Endothelial cell of umbilical vein (primary cell): ENCODE measurements around the gene FAM98B. TPM values are rescaled to one million over a fixed set of nuclear protein-coding genes. Genes with fewer than 3 reads are reported as not detected.

ENCODE experiments used
- BruUV-seq: library from RNA; stranded (reverse); fragments of 400-500 nt; replicated peaks from 2 replicates; lab custom pipeline; 2021; lab: Mats Ljungman, UMichigan
- CTCF ChIA-PET: fragments of 300-600, 350-600 bp; sonication (Branson Sonifier 250); formaldehyde crosslinking; loops from one replicate; lab custom pipeline; 2021; ENCODE audit warnings: antibody characterized with exemption, inconsistent platforms; lab: Charles Lee
- POLR2A ChIA-PET: fragments of 300-600, 350-600 bp; sonication (Branson Sonifier 250); formaldehyde crosslinking; loops from one replicate; lab custom pipeline; 2021; ENCODE audit warnings: antibody characterized with exemption, inconsistent platforms; lab: Charles Lee
- DNase-seq: peaks from one replicate; pipeline ENCODE4 v3.0.0-alpha.2; 2011; ENCODE audit warnings: low read depth, low spot score
- FAIRE-seq: peaks from 2 replicates; lab custom pipeline; 2011; peaks lifted over from hg19 to GRCh38; lab: Jason Lieb, UNC
- H2AFZ ChIP-seq: 2 replicates; pipeline ENCODE4 v1.6.0; 2012; ENCODE audit warnings: low read depth, low read length, control low read depth, inconsistent platforms
- H3K27ac ChIP-seq: 2 replicates; pipeline ENCODE4 v1.5.1; 2011; ENCODE audit warnings: low read depth, mild to moderate bottlenecking, control low read depth, low read length, moderate library complexity; ENCODE audit not compliant: insufficient read depth
- H3K27me3 ChIP-seq, 2 experiments: 2 replicates each; pipeline versions ENCODE4 v1.6.0 to v1.6.1; 2011; ENCODE audit warnings: low read length in 2 of 2, mixed read lengths in 1 of 2; ENCODE audit not compliant: control insufficient read depth in 2 of 2, insufficient read depth in 2 of 2
- H3K36me3 ChIP-seq, 2 experiments: 2 replicates in 1 of 2; 3 replicates in 1 of 2; pipeline ENCODE4 v1.5.1; 2011; ENCODE audit warnings: low read length in 2 of 2, mild to moderate bottlenecking in 1 of 2, moderate library complexity in 1 of 2; ENCODE audit not compliant: control insufficient read depth in 2 of 2, insufficient read depth in 2 of 2; ENCODE audit errors: extremely low read depth in 1 of 2
- H3K4me1 ChIP-seq: 3 replicates; pipeline ENCODE4 v1.5.1; 2011; ENCODE audit warnings: mild to moderate bottlenecking, low read length; ENCODE audit not compliant: control insufficient read depth, insufficient read depth; ENCODE audit errors: extremely low read depth
- H3K4me2 ChIP-seq: 2 replicates; pipeline ENCODE4 v1.6.1; 2011; ENCODE audit warnings: low read length, control low read depth, mixed read lengths; ENCODE audit not compliant: insufficient read depth
- H3K4me3 ChIP-seq, 3 experiments: fragments of 200-600 bp in 1 of 3; sonication (generic), shearing (Covaris generic) in 1 of 3; replicated peaks in 1 of 3; 2 replicates each; pipeline ENCODE4 v1.5.1; 2011 to 2016; ENCODE audit warnings: control low read depth in 3 of 3, low read length in 3 of 3, mild to moderate bottlenecking in 2 of 3, inconsistent platforms in 1 of 3, low read depth in 1 of 3, moderate library complexity in 1 of 3; ENCODE audit not compliant: insufficient read depth in 1 of 3
- H3K79me2 ChIP-seq: 2 replicates; pipeline ENCODE4 v1.6.0; 2012; ENCODE audit warnings: low read length, inconsistent platforms; ENCODE audit not compliant: control insufficient read depth, insufficient read depth
- H3K9ac ChIP-seq: replicated peaks from 2 replicates; pipeline ENCODE3; 2011; ENCODE audit warnings: low read length, control low read depth; ENCODE audit not compliant: insufficient read depth; ENCODE audit errors: extremely low read depth
- H3K9me1 ChIP-seq: replicated peaks from 3 replicates; pipeline ENCODE4 v1.6.0; 2011; ENCODE audit warnings: mild to moderate bottlenecking, low read length; ENCODE audit not compliant: control insufficient read depth, insufficient read depth; ENCODE audit errors: extremely low read depth
- H3K9me3 ChIP-seq: replicated peaks from 2 replicates; pipeline ENCODE4 v1.5.1; 2012; ENCODE audit warnings: low read length, inconsistent platforms; ENCODE audit not compliant: control insufficient read depth, insufficient read depth
- H4K20me1 ChIP-seq: replicated peaks from 2 replicates; pipeline ENCODE3; 2011; ENCODE audit warnings: mild to moderate bottlenecking, low read length; ENCODE audit not compliant: control insufficient read depth, insufficient read depth; ENCODE audit errors: extremely low read depth
- CTCF ChIP-seq, 2 donors: IDR thresholded peaks; 1 replicate in 1 of 2; 2 replicates in 1 of 2; pipeline ENCODE4 v1.5.1; 2011; ENCODE audit warnings: low read length in 2 of 2, mild to moderate bottlenecking in 2 of 2, moderate library complexity in 2 of 2, control low read depth in 1 of 2, inconsistent platforms in 1 of 2, low read depth in 1 of 2; ENCODE audit not compliant: insufficient read depth in 1 of 2; ENCODE audit errors: extremely low read depth in 1 of 2
- EZH2 ChIP-seq: IDR thresholded peaks from 2 replicates; pipeline ENCODE4 v1.6.1; 2012; ENCODE audit warnings: borderline replicate concordance, low read depth, mild to moderate bottlenecking, moderate library complexity, low read length, inconsistent platforms; ENCODE audit not compliant: severe bottlenecking
- FOS ChIP-seq: IDR thresholded peaks from 2 replicates; pipeline ENCODE4 v1.6.1; 2011; ENCODE audit warnings: mild to moderate bottlenecking, low read length, moderate library complexity, borderline replicate concordance; ENCODE audit not compliant: insufficient read depth
- GATA2 ChIP-seq: IDR thresholded peaks from 2 replicates; pipeline ENCODE4 v1.7.0; 2011; ENCODE audit warnings: low read depth, mild to moderate bottlenecking, moderate library complexity, mixed read lengths, low read length; ENCODE audit not compliant: insufficient read length, insufficient read depth
- JUN ChIP-seq: IDR thresholded peaks from 2 replicates; pipeline ENCODE4 v1.6.1; 2011; ENCODE audit warnings: borderline replicate concordance, low read depth; ENCODE audit not compliant: insufficient read length, insufficient read depth
- MYC ChIP-seq: IDR thresholded peaks from one replicate; pipeline ENCODE4 v1.6.1; 2011; ENCODE audit warnings: mild to moderate bottlenecking, low read depth, low read length
- POLR2A ChIP-seq: IDR thresholded peaks from 2 replicates; pipeline ENCODE4 v1.6.1; 2012; ENCODE audit warnings: low read depth, mild to moderate bottlenecking, control low read depth, low read length
- POLR2AphosphoS5 ChIP-seq: IDR thresholded peaks from 2 replicates; pipeline ENCODE4 v1.6.1; 2012; ENCODE audit warnings: low read depth, mild to moderate bottlenecking, control low read depth, low read length, moderate library complexity; ENCODE audit not compliant: insufficient read depth
- dilution Hi-C: fragments of 300-500 bp; cut with MboI; formaldehyde crosslinking; loops from one replicate; pipeline ENCODE4 v1.15.0; 2019; ENCODE audit warnings: low sequenced_read_pairs; ENCODE audit not compliant: extremely low pct_ligation_motif_present
- intact Hi-C: fragments of 100-400 bp; cut with micrococcal nuclease; formaldehyde crosslinking; loops from one replicate; pipeline ENCODE4 v1.10.0; 2022
- polyA plus RNA-seq, 4 experiments: library from polyadenylated mRNA; depleted of rRNA in 3 of 4; stranded (reverse) in 3 of 4; unstranded in 1 of 4; fragments of >200 nt; gene quantifications; 2 replicates each; pipeline versions ENCODE4 v1.2.1 to v1.2.3, GENCODE V29; 2011 to 2012; ENCODE audit warnings: missing spikeins in 1 of 4
- total RNA-seq: library from RNA; stranded (reverse); gene quantifications from 2 replicates; pipeline ENCODE4 v1.2.3, GENCODE V29; 2021

The FAM98B gene
- total and polyA plus RNA-seq, 2 donors (not counting 3 experiments of a cell fraction or from before 2014, with no cell fraction given) = 4.2 to 22.3 TPM

DNA sequence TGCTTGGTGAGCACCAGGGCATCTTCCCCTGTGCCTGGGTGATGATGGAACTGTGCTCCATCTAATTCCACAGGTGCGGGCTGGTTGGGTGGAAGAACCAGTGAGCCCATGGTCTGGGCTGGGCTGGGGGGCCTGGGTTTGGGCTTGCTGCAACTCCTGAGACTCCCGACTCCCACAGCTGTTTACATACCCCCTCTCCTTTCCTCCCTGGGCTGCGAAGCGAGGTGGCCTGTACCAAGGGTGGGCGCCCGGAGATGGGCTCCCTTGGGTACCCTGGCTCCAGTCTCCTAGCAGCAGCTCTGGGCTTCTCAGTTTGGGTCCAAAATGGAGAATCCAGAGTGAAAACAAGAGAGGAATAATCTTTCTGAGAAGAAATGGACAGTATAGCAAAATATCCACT is 5.6 kb downstream of the FAM98B start:
- no TSS peak for BruUV-seq
- Histone ChIP-seq H3K9ac (no peak overlapping the region), H2AFZ (no peak overlapping the region), H3K27ac (no peak overlapping the region), H3K27me3 (no peaks in the 10 kb centered on the region), H3K4me2 (no peak overlapping the region), H3K9me1 (no peaks in the 10 kb centered on the region), H3K36me3 (no peaks in the 10 kb centered on the region), H3K9me3 (no peaks in the 10 kb centered on the region), H3K4me1 (peaks cover 19% of the 10 kb centered on the region), H4K20me1 (peaks cover 11% of the 10 kb centered on the region), H3K4me3 (no peak overlapping the region), H3K79me2 (peaks cover 83% of the 10 kb centered on the region)
- dilution Hi-C loops = no loop called here
- intact Hi-C loops = no loop called here
- ChIA-PET POLR2A (no interaction called here), CTCF (interaction anchor here (1.4 to 2.6 kb wide), 2 partner anchors 20 to 104 kb away, joined by 4 to 26 read pairs; no protein-coding TSS in a partner anchor)
- FAIRE-seq = no peak
- TF ChIP-seq EZH2 (no peak), POLR2AphosphoS5 (no peak), POLR2A (no peak), MYC (no peak), GATA2 (no peak), JUN (no peak), FOS (no peak), CTCF (IDR thresholded peaks at IDR 0.05; ENCODE audit: extremely low read depth in 1 of 2, insufficient read depth in 1 of 2, low read depth in 1 of 2, low read length in 2 of 2) (no peak)
- DNase-seq = no peak
